ENCODE measurements around the gene CRTC2. TPM values are rescaled to one million over a fixed set of nuclear protein-coding genes. Genes with fewer than 3 reads are reported as not detected.

The CRTC2 gene
- total RNA-seq, 2 donors from 2014 or later: 84.9 to 131 TPM

- H3K27me3 Mint-ChIP-seq: no peaks in the 10 kb centered on the region
- peaks cover 62% of the 10 kb centered on the region for H3K36me3 Mint-ChIP-seq (ENCODE audit: low read depth)
- H3K27ac Mint-ChIP-seq: peak within 1 kb of the TSS; percentile 86
- peak within 1 kb of the TSS; percentile 99 for H3K4me3 Mint-ChIP-seq
- no peaks in the 10 kb centered on the region for H3K9me3 Mint-ChIP-seq
- H3K4me1 Mint-ChIP-seq: peaks cover 35% of the 10 kb centered on the region
- ATAC-seq (replicated peaks): peak; percentile 66
Measured at GRCh38 chr1:153963030-153963849, 4.8 kb upstream of the CRTC2 start, which contains the start of gene SLC39A1. TSS of gene SLC39A1 (minus strand) at chr1:153963537. CDS start at chr1:153962715, 822 bp downstream.

- Mint-ChIP-seq H3K27ac (peak overlapping the region; percentile 86), H3K4me3 (peak overlapping the region; percentile 99), H3K27me3 (no peaks in the 10 kb centered on the region), H3K36me3 (ENCODE audit: low read depth) (peaks cover 71% of the 10 kb centered on the region), H3K9me3 (no peaks in the 10 kb centered on the region), H3K4me1 (peaks cover 29% of the 10 kb centered on the region)
- ATAC-seq (replicated peaks): no peak
Measured at GRCh38 chr1:153962088-153963029, 3.9 kb upstream of the CRTC2 start.

DNA sequence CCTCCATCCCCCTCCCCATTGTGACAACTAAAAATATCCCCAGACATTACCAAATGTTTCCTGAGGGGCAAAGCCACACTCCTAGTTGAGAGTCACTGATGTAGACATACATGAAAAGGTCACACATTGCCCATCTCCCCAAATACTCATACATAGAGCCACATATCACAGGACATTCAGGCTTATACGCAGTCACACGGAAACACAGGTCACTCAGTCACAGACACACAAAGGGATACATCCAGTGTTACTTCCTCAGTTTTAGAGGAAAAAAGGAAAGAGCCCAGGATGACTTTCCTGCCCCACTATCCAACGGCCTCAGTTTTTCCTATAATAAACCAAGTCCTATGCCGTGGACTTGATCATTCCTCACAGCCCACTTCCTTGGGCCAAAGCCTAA is 3.0 kb upstream of the CRTC2 start:
- peaks cover 29% of the 10 kb centered on the region for H3K4me1 Mint-ChIP-seq
- peaks cover 73% of the 10 kb centered on the region for H3K36me3 Mint-ChIP-seq (ENCODE audit: low read depth)
- H3K4me3 Mint-ChIP-seq: peak overlapping the region; percentile 99
- no peaks in the 10 kb centered on the region for H3K9me3 Mint-ChIP-seq
- peak overlapping the region; percentile 86 for H3K27ac Mint-ChIP-seq
- H3K27me3 Mint-ChIP-seq: no peaks in the 10 kb centered on the region
- no peak for ATAC-seq (replicated peaks)

DNA sequence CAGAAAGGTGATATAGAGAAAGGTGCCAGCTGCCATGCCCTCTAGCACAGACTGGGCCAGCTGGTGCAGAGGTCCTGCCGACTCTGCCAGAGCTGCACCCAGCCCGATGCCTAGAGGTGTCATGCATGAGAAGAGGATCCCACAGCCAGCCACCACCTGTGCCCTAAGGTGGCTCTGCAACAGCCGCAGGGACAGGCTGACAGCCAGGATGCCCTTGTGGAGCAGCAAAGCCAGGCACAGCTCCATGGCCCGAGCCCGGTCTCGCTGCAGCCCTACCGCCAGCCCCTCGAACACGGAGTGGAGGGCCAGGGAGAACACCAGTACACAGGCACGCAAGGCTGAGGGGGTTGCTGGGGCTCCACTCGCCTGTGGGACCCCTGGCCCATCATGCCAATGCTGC is 1.8 kb upstream of the CRTC2 start:
- H3K4me1 Mint-ChIP-seq: peaks cover 27% of the 10 kb centered on the region
- peak overlapping the region; percentile 99 for H3K4me3 Mint-ChIP-seq
- H3K27me3 Mint-ChIP-seq: no peaks in the 10 kb centered on the region
- no peak for ATAC-seq (replicated peaks)
- no peak overlapping the region for H3K27ac Mint-ChIP-seq
- no peaks in the 10 kb centered on the region for H3K9me3 Mint-ChIP-seq
- H3K36me3 Mint-ChIP-seq (ENCODE audit: low read depth): peaks cover 74% of the 10 kb centered on the region

DNA sequence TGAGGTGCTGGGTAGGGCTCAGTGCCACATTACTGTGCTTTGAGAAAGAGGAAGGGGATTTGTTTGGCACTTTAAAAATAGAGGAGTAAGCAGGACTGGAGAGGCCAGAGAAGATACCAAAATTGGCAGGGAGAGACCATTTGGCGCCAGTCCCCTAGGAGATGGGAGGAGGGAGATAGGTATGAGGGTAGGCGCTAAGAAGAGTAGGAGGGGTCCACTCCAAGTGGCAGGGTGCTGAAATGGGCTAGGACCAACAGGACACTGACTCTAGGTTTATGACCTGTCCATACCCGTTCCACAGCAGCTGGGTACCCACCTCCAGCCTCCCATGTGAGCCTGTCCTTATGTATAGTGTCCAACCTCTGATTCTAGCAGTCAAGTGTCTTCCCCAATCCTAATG is 1.0 kb upstream of the CRTC2 start:
- no peak for ATAC-seq (replicated peaks)
- H3K27me3 Mint-ChIP-seq: no peaks in the 10 kb centered on the region
- peaks cover 79% of the 10 kb centered on the region for H3K36me3 Mint-ChIP-seq (ENCODE audit: low read depth)
- peaks cover 28% of the 10 kb centered on the region for H3K4me1 Mint-ChIP-seq
- H3K27ac Mint-ChIP-seq: peak overlapping the region; percentile 90
- H3K9me3 Mint-ChIP-seq: no peaks in the 10 kb centered on the region
- H3K4me3 Mint-ChIP-seq: peak overlapping the region; percentile 99

DNA sequence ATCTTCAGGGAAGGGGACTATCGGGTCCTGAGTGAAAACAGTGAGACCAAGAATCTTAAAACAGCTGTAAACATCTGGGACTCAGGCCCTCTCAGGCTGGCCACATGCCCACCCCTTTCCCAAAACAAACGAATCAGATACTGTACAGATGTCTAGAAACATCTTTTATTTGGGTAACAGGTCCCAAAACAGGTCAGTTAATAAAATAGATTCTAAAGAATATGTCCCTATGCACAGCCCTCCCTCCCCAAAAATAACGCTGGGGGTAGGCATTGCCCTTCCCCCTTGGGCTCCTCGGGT is 499 bp upstream of the CRTC2 start:
- no peak for ATAC-seq (replicated peaks)
- no peaks in the 10 kb centered on the region for H3K27me3 Mint-ChIP-seq
- peaks cover 34% of the 10 kb centered on the region for H3K4me1 Mint-ChIP-seq
- H3K27ac Mint-ChIP-seq: peak overlapping the region; percentile 90
- no peaks in the 10 kb centered on the region for H3K9me3 Mint-ChIP-seq
- H3K36me3 Mint-ChIP-seq (ENCODE audit: low read depth): peaks cover 85% of the 10 kb centered on the region
- H3K4me3 Mint-ChIP-seq: peak overlapping the region; percentile 99

DNA sequence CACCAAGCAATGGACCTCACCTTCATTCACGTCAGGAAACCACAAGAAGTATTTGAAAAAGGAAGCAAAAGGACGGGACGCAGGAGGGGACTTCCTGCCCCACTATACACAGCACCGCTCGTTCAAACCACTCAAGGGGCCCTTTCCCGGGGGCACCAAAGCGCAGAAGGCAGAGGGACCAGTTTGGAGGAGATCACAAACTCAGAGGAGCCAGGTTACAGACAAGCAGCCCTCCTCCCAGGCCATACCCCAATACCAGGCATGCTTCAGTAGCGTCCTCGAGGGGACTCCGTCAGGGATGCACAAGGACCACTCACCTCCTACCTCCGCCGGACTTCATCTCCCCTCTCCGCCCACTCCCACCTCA is 685 bp downstream of the CRTC2 start:
- Mint-ChIP-seq H3K36me3 (ENCODE audit: low read depth) (peaks cover 92% of the 10 kb centered on the region), H3K27ac (peak overlapping the region; percentile 90), H3K4me1 (peaks cover 35% of the 10 kb centered on the region), H3K4me3 (peak overlapping the region; percentile 99), H3K27me3 (no peaks in the 10 kb centered on the region), H3K9me3 (no peaks in the 10 kb centered on the region)
- peak; percentile 25 for ATAC-seq (replicated peaks)

GRCh38 chr1:153956997-153957715 is 1.3 kb downstream of the CRTC2 start:
- H3K4me1 Mint-ChIP-seq: peaks cover 31% of the 10 kb centered on the region
- peak overlapping the region; percentile 99 for H3K4me3 Mint-ChIP-seq
- peaks cover 92% of the 10 kb centered on the region for H3K36me3 Mint-ChIP-seq (ENCODE audit: low read depth)
- no peak for ATAC-seq (replicated peaks)
- H3K27me3 Mint-ChIP-seq: no peaks in the 10 kb centered on the region
- no peaks in the 10 kb centered on the region for H3K9me3 Mint-ChIP-seq
- H3K27ac Mint-ChIP-seq: peak overlapping the region; percentile 90

DNA sequence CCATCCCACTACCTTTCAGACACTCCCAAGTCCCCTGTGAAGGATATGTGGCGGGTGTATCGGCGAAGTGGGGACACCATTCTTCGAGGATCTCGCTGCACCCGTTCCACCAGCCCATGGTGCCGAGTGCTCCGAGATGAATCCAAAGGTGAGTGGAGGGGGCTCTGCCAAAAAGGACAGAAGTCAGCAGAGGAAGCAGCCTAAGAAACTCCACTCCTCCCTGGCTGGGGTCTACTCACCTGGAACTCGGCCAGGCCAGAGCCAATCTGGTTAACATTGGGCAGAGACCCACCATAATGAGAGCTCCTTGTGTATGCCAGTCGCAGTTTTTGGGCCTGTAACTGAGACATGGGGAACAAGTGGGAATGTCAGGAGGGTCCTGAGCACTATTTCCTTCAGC is 3.6 kb downstream of the CRTC2 start:
- peak overlapping the region; percentile 99 for H3K4me3 Mint-ChIP-seq
- no peaks in the 10 kb centered on the region for H3K9me3 Mint-ChIP-seq
- no peaks in the 10 kb centered on the region for H3K27me3 Mint-ChIP-seq
- H3K27ac Mint-ChIP-seq: no peak overlapping the region
- H3K36me3 Mint-ChIP-seq (ENCODE audit: low read depth): peaks cover 92% of the 10 kb centered on the region
- H3K4me1 Mint-ChIP-seq: peaks cover 31% of the 10 kb centered on the region
- ATAC-seq (replicated peaks): no peak

DNA sequence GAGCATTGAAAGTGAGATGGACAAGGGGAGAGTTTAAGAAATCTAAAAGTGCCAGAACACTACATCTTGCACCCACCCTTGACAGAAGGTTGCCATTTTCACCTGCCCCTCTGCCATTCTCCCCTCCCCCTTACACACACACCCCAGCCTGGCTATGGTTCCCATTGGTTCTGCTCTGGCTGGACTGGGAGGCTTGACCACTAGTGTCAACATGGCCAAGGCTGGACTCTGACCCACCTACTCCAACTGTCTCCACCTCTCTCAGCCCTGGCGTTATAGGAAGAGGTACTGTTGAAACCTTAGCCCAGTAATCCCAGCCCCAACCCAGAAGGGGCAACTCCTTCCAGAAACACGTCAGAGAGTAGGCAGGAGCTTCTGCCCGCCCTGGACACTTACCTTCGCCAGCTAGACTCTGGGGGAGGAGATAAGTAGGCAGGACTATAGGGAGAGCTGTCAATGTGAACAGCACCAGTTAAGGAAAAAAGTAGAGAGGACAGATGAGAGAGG is 4.5 kb downstream of the CRTC2 start:
- ATAC-seq (replicated peaks): no peak
- Mint-ChIP-seq H3K36me3 (ENCODE audit: low read depth) (peaks cover 88% of the 10 kb centered on the region), H3K4me1 (peaks cover 31% of the 10 kb centered on the region), H3K4me3 (peak overlapping the region; percentile 99), H3K27me3 (no peaks in the 10 kb centered on the region), H3K9me3 (no peaks in the 10 kb centered on the region), H3K27ac (peak overlapping the region; percentile 73)

GRCh38 chr1:153951801-153952200 is 6.6 kb downstream of the CRTC2 start:
- peaks cover 87% of the 10 kb centered on the region for H3K36me3 Mint-ChIP-seq (ENCODE audit: low read depth)
- no peak for ATAC-seq (replicated peaks)
- H3K4me3 Mint-ChIP-seq: no peak overlapping the region
- peaks cover 26% of the 10 kb centered on the region for H3K4me1 Mint-ChIP-seq
- no peaks in the 10 kb centered on the region for H3K27me3 Mint-ChIP-seq
- H3K27ac Mint-ChIP-seq: peak overlapping the region; percentile 63
- no peaks in the 10 kb centered on the region for H3K9me3 Mint-ChIP-seq

DNA sequence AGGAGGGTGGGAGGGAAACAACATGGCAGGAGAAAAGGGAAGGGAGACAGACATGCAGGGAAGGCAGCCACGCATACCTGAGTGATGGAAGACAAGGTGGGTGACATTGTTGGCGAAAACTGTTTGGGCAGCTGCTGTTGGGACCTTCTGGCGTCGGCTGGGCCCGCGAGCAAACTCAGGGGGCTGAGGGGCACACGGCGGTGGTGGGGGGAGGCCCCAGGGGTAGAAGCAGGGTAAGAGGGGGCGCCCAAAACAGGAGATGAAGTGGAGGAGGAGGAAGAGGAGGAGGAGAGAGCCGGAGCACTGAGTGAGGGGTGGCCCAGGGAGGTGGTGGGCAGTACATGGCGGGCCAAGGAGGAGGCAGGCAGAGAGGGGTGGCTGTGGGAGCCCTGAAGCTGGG is 7.2 kb downstream of the CRTC2 start:
- Mint-ChIP-seq H3K36me3 (ENCODE audit: low read depth) (peaks cover 84% of the 10 kb centered on the region), H3K4me1 (peaks cover 23% of the 10 kb centered on the region), H3K27ac (peak overlapping the region; percentile 85), H3K27me3 (no peaks in the 10 kb centered on the region), H3K9me3 (no peaks in the 10 kb centered on the region), H3K4me3 (no peak overlapping the region)
- ATAC-seq (replicated peaks): no peak

DNA sequence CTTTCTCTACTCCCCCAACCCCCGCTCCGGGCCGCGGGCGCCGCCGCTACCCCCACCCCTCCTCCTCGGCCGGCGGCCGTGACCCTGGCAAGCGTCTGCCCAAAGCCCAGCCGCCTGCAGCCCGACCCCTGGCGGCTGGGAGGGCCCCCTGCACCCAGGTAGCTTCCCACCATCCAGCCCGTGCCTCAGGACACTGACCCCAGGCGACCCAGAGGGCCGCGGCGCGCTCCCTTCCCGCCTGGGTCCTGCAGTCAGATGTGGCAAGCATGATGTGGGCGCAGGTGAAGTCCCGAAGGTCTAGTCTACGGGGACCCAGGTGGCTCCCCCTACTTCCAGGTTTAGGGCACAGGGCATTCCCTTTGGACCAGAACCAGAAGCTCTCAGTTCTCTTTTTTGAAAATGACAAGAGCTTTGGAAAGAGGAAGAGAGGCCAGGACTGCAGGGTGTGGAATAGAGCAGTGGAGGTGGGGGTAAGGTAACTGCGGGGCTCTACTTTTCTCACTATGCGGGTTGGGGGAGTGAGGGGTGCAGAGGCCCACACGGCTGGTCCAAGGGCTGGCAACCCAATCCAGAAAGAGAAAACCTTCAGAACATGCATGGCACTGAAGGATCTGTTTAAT is 11.7 kb downstream of the CRTC2 start, which contains the start of gene DENND4B:
Gene DENND4B, minus strand, starts transcription at position 97 of the 620 bp plus-strand sequence. CDS start 2,344 bp downstream, outside the sequence.
- peak; percentile 71 for ATAC-seq (replicated peaks)
- peaks cover 86% of the 10 kb centered on the region for H3K36me3 Mint-ChIP-seq (ENCODE audit: low read depth)
- H3K4me3 Mint-ChIP-seq: peak within 1 kb of the TSS; percentile 90
- no peaks in the 10 kb centered on the region for H3K9me3 Mint-ChIP-seq
- peaks cover 30% of the 10 kb centered on the region for H3K4me1 Mint-ChIP-seq
- H3K27ac Mint-ChIP-seq: peak within 1 kb of the TSS; percentile 96
- no peaks in the 10 kb centered on the region for H3K27me3 Mint-ChIP-seq
